Measurements from ENCODE around the gene GTPBP4.
"Not testable (repeated sequence)": the region's sequence is repeated elsewhere in the genome, so short reads cannot be mapped to it uniquely, and the experiment has no call there.

Gene GTPBP4

DNA sequence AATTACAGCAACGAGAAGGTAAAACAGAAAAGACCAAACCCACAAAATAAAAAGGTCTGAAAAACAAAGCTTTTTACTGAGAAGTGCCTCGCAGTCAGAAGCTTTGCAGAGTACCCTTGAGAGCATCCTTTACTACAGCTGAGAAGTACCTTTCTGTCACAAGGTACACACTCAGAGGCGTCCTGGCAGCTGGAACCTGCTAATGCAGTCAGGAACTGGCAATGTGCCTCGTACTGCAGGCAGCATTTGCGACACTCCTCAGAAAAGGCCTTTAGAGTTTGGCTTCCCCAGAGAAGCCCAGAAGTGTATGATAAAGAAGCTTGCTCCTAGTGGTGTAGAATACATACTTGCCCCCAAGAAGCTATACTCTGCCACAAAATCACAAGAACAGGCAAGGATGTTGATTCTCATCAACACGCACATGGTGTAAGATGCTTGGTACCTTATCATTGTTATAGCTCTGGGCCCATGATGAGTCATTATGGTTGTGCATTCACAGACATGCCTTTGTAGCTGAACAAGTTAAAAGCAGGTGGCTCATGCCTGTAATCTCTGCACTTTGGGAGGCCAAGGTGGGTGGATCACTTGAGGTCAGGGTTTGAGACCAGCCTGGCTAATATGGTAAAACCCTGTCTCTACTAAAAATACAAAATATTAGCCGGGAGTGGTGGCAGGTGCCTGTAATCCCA, 2.0 kb upstream of the GTPBP4 start:
- DNase-seq = peak; percentile 65

DNA sequence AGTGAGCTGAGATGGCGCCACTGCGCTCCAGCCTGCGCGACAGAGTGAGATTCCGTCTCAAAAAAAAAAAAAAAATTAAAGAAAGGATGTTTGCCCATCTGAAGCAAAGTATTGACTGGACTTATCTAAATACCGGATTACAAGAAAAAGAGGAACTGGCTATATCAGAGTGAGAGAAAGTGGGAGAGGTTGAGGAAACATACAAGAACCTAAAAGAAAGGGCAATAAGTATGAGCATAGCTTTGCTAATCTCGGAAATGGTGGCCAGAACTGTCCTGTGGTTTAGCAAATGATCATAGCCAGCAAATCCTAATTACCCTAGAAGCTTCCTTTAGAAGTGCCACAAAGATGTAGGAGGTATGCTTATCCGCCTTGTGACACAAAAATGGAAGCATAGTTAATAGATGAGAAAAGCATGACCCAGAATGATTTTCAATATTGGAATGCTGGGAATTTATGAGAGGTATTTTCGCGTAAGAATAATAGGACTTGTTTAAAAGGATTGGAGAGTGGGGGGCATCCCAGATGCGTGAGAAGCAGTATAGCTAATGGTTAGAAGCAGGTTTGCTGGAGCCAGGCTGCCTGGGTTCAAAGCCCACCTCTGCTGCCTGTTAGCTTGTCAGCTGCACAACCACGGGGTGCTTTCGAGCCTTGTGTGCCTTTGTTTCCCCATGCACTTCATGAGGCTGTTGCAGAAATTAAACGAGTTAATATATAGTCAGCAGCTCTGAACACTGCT, 1.2 kb upstream of the GTPBP4 start:
- peak; percentile 84 for DNase-seq
- in situ Hi-C loops (cut with HindIII; ENCODE audit: low pct_ligation_motif_present, low pct_unique_long_range_greater_than_20kb, low sequenced_read_pairs) = no loop called here

More for the DNA sequence above, 2.0 kb upstream of the GTPBP4 start:
- in situ Hi-C loops (cut with HindIII; ENCODE audit: low pct_ligation_motif_present, low pct_unique_long_range_greater_than_20kb, low sequenced_read_pairs) = no loop called here

DNA sequence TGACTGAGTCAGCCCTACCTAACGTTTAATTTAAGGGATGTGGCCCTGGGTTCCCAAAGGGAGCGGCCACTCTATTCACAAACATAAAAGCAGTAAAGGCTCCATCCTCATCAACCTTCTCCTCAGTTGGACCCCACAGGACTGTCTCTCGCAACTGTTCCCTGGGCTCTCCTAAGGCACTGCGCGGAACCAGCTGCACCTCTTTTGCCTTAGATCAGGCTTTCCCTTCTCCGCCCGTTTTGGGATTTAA, 689 bp upstream of the GTPBP4 start:
- DNase-seq = no peak
- in situ Hi-C loops (cut with HindIII; ENCODE audit: low pct_ligation_motif_present, low pct_unique_long_range_greater_than_20kb, low sequenced_read_pairs) = no loop called here

DNA sequence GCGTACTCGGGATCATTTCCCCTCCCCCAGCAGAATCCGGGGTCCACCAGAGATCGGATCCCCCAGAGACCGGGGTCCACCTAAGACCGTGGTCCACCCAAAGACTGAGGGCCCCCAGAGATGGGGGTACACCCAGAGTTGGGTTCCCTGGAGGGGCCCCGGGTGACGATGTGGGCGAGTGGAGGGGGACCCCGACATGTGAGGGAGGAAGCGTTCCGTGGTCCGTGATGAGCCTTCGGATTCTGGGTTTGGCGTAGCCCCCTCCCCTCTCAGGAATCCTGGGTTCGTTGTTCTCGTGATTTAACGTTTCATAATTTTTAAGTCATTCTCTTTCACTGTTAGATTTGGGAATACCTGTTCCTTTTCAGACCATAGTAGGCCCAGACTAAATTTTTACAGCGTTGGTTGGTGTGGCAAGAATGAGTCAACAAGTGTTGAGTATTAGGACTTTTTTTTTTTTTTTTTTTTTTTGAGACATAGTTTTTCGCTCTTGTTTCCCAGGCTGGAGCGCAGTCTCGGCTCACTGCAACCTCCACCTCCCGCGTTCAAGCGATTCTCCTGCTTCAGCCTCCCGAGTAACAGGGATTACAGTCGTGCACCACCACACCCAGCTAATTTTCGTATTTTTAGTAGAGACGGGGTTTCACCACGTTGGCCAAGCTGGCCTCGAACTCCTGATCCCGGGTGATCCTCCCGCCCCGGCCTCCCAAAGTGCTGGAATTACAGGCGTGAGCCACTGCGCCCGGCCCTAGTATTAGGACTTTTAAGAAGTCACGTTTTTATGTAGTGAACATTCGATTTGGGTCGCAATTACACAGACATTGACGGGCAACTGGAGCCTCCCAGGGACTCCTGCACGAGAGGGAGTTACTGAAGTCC, 672 bp downstream of the GTPBP4 start:
- peak; percentile 15 for DNase-seq
- in situ Hi-C loops (cut with HindIII; ENCODE audit: low pct_ligation_motif_present, low pct_unique_long_range_greater_than_20kb, low sequenced_read_pairs) = no loop called here

DNA sequence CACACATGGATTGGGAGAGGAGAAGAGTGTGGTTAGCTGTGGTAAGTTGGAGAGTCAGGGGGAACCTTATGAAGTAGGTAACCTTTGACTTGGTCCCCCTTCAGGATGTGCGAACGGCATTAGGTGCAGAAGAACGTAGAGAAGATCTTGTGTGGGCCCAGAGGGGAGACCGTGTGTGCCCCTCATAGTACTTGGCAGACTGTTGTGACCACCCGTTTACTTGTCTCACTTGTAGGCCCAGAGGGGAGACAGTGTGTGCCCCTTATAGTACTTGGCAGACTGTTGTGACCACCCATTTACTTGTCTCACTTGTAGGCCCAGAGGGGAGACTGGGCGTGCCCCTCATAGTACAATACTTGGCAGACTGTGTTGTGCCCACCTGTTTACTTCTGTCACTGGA, 2.6 kb downstream of the GTPBP4 start:
- DNase-seq = no peak
- in situ Hi-C loops (cut with HindIII; ENCODE audit: low pct_ligation_motif_present, low pct_unique_long_range_greater_than_20kb, low sequenced_read_pairs) = no loop called here

DNA sequence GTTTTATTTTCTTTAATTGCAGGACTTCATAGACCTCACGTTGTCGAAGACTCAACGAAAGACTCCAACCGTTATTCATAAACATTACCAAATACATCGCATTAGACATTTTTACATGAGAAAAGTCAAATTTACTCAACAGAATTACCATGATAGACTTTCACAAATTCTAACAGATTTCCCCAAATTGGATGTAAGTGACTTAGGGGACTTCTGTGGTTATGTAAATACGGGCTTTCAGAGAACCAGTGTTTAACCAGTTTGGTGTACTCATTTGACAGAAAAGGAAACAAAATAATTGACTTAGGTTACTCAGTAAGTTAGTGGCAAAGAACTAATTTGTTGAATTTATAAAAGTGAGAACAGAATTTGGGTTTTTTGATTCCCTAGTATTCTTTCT, 4.2 kb downstream of the GTPBP4 start:
- in situ Hi-C loops (cut with HindIII; ENCODE audit: low pct_ligation_motif_present, low pct_unique_long_range_greater_than_20kb, low sequenced_read_pairs) = no loop called here
- DNase-seq = no peak

DNA sequence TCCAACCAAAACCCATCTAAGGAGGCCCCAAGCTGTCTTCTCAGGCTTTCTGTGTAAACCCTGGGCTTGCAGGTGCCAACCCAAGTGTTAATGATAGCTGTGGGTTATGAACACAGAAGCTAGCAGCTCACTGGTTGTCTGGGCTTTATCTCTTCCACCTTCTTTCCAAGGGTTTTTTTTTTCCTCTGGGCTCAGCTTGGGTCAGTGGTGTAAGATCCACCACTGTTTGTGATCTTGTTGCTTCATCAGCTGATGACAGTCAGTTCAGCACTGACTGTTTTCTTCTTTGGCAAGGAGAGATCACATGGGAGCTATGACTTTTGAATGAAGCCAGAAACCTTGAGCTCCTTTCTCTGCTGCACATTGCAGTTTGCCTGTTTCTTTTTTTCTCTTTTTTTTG, 4.6 kb downstream of the GTPBP4 start:
- DNase-seq = no peak
- in situ Hi-C loops (cut with HindIII; ENCODE audit: low pct_ligation_motif_present, low pct_unique_long_range_greater_than_20kb, low sequenced_read_pairs) = no loop called here

DNA sequence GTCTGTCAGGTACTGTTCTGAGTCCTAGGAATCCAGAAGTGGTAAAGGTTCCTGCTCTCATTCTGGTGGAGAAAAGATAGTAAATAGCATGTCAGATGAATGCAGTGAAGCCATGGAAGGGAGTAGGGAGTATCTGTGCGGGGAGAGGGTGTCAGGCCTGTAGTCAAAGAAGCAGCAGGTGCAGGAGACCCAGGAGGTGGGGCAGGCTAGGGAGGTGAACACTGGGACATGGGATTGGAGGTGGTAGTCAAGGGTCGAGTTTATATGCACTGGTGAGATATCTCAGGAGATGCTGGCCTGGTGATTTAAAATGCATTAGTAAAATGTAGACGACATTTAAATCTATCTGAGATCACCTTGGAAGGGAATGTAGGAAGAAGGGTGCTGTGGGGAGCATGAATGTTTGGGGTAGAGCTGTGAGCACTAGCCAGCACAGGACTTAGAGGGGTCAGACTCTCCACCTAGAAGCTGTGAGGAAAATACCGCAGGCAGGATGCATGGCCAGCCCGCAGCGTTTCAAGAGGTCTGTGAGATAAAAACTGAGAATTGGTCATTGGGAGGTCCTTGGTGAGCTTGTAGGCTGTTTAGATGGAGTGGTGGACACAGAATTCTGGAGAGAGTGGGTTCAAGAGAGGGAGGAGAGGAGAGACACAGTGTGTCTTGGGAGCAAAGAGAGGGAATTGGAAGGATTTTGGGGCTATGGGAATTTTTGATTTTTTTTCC, 6.8 kb downstream of the GTPBP4 start:
- DNase-seq = no peak
- in situ Hi-C loops (cut with HindIII; ENCODE audit: low pct_ligation_motif_present, low pct_unique_long_range_greater_than_20kb, low sequenced_read_pairs) = no loop called here

DNA sequence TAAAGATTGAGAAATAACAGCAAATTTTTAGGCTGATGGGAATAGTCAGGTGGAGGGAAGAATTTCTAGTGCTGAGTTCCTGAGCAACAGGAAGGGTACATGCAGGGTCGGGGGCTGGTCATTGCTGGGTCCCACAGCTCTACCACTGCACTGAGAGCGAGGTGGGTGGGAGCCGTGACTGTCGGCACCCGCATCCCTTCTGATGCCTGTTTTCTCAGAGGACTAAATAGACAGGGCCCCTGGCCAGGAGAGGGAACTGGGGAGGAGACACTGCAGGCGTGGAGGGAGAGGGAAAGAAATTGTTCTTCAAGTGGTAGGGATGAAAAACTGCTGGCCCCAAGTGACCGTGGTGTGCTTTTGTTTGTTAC, 7.3 kb downstream of the GTPBP4 start:
- in situ Hi-C loops (cut with HindIII; ENCODE audit: low pct_ligation_motif_present, low pct_unique_long_range_greater_than_20kb, low sequenced_read_pairs) = no loop called here
- DNase-seq = no peak

DNA sequence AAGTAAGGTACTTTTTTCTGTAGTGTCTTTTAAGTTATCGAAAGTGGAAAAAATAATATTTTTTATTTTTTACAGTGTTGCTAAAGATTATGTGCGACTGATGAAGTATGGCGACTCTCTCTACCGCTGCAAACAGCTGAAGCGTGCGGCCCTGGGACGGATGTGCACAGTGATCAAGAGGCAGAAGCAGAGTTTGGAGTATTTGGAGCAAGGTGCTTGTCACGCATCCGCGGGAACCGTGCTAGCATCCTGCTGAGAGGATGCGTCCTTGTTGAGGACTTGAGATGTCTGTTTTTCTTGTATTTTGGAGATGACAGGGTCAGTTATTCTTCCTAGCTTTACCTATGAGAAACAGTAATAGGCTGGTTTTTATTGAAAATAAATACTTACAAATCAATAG, 7.8 kb downstream of the GTPBP4 start:
- in situ Hi-C loops (cut with HindIII; ENCODE audit: low pct_ligation_motif_present, low pct_unique_long_range_greater_than_20kb, low sequenced_read_pairs) = no loop called here
- DNase-seq = no peak

DNA sequence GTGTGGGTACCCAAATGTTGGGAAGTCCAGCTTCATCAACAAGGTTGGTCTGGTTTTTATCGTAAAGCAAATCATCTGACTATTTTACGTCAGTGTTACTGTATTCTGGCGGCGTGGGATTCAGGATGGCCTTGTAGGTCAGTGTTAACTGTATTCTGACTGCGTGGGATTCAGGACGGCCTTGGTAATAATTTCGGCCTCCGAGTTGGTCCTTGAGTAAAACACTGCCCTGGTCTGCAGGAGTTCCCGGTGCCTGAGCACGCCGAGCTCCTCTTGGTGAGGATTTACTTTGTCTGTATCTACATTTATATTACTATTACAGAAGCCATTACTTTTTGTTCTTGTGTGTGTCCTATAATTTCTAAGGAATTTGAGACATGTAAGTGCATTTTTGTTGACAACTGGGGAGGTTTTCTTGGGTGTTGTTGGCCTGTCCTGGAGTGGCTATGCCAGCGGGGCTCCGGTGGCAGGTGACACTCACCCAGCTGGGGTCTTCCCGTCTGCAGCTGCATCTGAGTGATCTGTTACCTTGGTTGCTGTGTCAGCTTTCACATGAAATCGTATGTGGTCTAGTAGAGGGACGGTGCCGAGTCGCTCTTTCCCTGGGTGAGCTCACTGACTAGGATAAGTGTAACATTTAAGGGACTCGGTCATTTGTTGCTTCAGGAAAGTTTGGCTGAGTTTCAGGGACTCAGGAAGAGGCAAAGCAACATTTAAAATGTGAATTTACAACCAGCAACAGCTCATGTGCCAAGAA, 9.2 kb downstream of the GTPBP4 start:
- in situ Hi-C loops (cut with HindIII; ENCODE audit: low pct_ligation_motif_present, low pct_unique_long_range_greater_than_20kb, low sequenced_read_pairs) = no loop called here
- DNase-seq = no peak

DNA sequence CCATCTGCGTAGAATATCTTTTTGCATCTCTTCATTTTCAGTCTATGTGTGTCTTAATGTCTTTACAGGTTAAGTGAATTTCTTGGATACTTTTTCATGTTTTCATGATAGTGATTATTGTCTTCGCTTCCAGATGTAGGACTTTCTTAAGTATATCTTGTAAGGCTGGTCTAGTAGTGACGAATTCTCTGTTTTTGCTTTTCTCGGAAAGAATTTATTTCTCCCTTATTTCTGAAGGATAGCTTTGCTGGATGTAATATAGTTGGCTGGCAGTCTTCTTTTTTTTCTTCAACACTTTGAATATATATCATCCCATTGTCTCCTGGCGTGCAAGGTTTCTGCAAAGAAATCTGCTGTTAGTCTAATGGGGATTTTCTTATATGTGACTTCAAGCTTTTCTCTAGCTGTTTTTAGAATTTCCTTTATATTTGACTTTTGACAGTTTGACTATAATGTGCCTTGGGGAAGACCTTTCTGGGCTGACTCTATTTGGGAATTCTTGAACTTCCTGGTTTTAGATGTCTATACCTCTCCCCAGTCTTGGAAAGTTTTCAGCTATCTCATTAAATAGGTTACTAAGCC, 14.3 kb downstream of the GTPBP4 start:
- no peak for DNase-seq
- in situ Hi-C loops (cut with HindIII; ENCODE audit: low pct_ligation_motif_present, low pct_unique_long_range_greater_than_20kb, low sequenced_read_pairs) = no loop called here

DNA sequence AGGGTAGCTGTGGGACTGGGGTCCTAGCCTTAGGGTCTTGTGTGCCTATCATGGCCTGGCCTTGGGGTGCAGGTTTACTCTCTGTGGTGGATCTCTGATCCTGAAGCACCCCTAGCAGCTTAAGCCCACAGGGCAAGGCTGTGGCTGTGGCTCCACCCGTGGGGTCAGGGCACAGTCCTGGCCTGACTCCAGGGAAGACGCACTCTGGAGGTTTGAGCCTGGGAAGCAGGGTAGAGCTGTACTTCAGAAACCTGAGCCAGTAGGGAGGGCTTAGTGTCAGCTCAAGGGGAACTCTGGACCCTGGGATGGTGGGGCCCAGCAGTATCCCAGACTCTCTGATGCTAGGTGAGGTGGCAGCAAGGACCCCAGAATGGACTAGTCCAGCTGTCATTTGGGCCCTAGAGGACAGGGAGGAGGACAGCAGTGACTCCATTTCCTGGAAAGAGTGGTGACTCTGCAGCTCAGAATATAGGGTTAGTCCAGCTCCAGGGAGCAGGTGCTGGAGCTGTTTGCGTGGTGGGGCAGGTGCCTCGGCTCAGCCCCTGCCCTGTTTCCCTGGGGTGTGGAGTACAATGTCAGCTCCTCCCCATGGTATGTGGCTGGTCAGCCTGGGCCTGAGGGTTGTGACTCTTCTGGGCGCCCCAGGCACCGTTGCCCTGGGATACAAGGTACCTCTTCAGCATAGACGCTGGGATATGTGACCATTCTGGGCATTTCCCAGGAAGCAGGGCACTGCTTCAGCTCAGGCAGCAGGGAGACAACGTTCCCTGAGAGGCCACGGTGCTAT, 15.8 kb downstream of the GTPBP4 start:
- DNase-seq = no peak
- in situ Hi-C loops (cut with HindIII; ENCODE audit: low pct_ligation_motif_present, low pct_unique_long_range_greater_than_20kb, low sequenced_read_pairs) = no loop called here

DNA sequence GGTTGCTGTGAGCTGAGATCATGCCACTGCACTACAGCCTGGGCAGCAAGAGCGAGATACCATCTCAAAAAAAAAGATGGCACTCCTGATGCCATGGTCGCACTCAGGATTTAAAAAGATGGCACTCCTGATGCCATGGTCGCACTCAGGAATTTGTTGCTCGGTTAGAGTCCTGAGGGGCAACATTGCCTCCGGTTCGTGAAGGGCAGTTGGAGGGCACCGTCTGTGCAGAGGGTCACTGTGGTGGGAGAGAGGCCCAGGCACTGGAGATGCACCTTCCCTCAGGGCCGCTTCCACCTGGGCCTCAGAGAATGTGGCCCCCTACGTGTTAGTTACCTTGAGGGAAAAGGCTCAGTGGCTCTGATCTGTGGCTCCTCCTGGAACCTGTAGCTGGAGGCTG, 18.3 kb downstream of the GTPBP4 start:
- in situ Hi-C loops (cut with HindIII; ENCODE audit: low pct_ligation_motif_present, low pct_unique_long_range_greater_than_20kb, low sequenced_read_pairs) = no loop called here
- DNase-seq = no peak

DNA sequence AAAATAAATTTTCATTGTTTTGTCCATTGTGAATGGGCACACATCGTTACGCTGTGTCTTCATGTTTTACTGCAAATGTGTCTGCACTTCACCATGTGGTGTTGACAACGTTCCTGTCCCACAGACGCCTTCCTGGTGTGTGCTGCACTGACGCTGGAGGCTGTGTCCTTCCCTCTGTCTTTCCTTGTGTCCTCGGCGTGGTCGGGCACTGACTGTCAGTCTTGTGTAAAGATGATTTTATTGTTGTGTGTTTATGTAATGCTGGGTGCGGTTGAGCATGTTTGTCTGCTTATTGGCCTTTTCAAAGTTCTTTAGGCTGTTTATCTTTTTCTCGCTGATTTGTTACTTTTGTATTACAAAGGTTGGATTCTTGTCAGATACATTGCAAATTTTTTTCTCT, 19.3 kb downstream of the GTPBP4 start:
- DNase-seq = no peak
- in situ Hi-C loops (cut with HindIII; ENCODE audit: low pct_ligation_motif_present, low pct_unique_long_range_greater_than_20kb, low sequenced_read_pairs) = no loop called here

DNA sequence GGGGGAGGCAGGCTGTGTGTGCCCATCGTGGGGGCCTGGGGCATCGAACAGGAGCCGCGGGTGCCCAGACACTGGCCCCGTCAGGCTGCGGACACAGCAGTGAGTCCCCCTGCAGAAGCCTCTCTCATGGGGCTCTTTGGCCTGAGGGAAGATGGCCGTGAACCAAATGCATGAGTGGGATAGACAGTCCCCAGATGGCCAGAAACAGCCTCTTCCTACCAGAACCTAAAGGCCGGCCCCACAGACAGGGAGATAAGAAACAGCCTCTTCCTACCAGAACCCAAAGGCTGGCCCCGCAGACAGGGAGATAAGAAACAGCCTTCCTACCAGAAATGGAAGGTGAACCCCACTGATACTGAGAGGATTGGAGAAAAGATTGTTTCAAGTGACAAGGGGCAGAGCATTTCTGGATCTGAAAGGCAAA, 20.8 kb downstream of the GTPBP4 start:
- no peak for DNase-seq
- in situ Hi-C loops (cut with HindIII; ENCODE audit: low pct_ligation_motif_present, low pct_unique_long_range_greater_than_20kb, low sequenced_read_pairs) = no loop called here

DNA sequence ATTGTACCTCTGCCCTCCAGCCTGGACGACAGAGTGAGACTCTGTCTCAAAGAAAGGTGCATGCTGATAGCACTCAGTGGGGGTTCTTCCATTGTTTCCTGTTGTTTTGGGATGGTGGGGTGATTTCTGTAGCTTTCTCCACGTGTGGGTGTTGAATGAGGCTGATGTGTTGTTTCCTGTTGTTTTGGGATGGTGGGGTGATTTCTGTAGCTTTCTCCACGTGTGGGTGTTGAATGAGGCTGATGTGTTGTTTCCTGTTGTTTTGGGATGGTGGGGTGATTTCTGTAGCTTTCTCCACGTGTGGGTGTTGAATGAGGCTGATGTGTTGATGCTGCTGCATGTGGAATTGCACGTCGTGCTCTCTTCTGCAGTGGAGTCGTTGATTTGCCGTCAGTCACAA, 21.7 kb downstream of the GTPBP4 start:
- in situ Hi-C loops (cut with HindIII; ENCODE audit: low pct_ligation_motif_present, low pct_unique_long_range_greater_than_20kb, low sequenced_read_pairs); DNase-seq: not testable (repeated sequence)

Measured in ACHN (cell line).